NCI-H2196 (cell line): ENCODE measurements around the gene STARD9.
A peak's percentile ranks its signal among the peaks of the same experiment; 100 is the strongest.

Experiments used
- DNase-seq: peaks from one replicate; lab custom pipeline; 2025; ENCODE audit not compliant: unreplicated experiment; lab: John Stamatoyannopoulos, UW

Gene STARD9

GRCh38 chr15:42727750-42728381 is 152.5 kb downstream of the STARD9 start:
- peak; percentile 7 for DNase-seq

- no peak for DNase-seq
Measured at GRCh38 chr15:42728560-42728959, 153.2 kb downstream of the STARD9 start.

GRCh38 chr15:42728972-42729371 is 153.6 kb downstream of the STARD9 start:
- DNase-seq: no peak

GRCh38 chr15:42729409-42729808 is 154.0 kb downstream of the STARD9 start:
- DNase-seq: no peak

- no peak for DNase-seq
Measured at GRCh38 chr15:42730135-42730534, 154.7 kb downstream of the STARD9 start.

- DNase-seq: no peak
Measured at GRCh38 chr15:42730536-42730935, 155.1 kb downstream of the STARD9 start.

- DNase-seq: no peak
Measured at GRCh38 chr15:42731461-42731860, 156.1 kb downstream of the STARD9 start.

GRCh38 chr15:42732095-42732827 is 156.9 kb downstream of the STARD9 start:
- no peak for DNase-seq

- no peak for DNase-seq
Measured at GRCh38 chr15:42733027-42733426, 157.6 kb downstream of the STARD9 start.

GRCh38 chr15:42734076-42734672 is 158.8 kb downstream of the STARD9 start:
- no peak for DNase-seq

GRCh38 chr15:42735382-42736165 is 160.2 kb downstream of the STARD9 start:
- DNase-seq: no peak

GRCh38 chr15:42736178-42736792 is 160.9 kb downstream of the STARD9 start:
- DNase-seq: no peak

- peak; percentile 75 for DNase-seq
Measured at GRCh38 chr15:42736793-42737528, 161.6 kb downstream of the STARD9 start, which contains the start of gene CDAN1. CDAN1 (minus strand) TSS chr15:42737128; CDS start chr15:42737102, 26 bp downstream.

GRCh38 chr15:42737529-42738328 is 162.3 kb downstream of the STARD9 start:
- DNase-seq: no peak

- no peak for DNase-seq
Measured at GRCh38 chr15:42741710-42742109, 166.3 kb downstream of the STARD9 start.

- DNase-seq: no peak
Measured at GRCh38 chr15:42742149-42742548, 166.7 kb downstream of the STARD9 start.

GRCh38 chr15:42744195-42744594 is 168.8 kb downstream of the STARD9 start:
- DNase-seq: no peak

GRCh38 chr15:42749266-42749665 is 173.9 kb downstream of the STARD9 start:
- DNase-seq: no peak

- no peak for DNase-seq
Measured at GRCh38 chr15:42750306-42750705, 174.9 kb downstream of the STARD9 start.
